ENCODE data around the gene MESP2.

MESP2 gene

DNA sequence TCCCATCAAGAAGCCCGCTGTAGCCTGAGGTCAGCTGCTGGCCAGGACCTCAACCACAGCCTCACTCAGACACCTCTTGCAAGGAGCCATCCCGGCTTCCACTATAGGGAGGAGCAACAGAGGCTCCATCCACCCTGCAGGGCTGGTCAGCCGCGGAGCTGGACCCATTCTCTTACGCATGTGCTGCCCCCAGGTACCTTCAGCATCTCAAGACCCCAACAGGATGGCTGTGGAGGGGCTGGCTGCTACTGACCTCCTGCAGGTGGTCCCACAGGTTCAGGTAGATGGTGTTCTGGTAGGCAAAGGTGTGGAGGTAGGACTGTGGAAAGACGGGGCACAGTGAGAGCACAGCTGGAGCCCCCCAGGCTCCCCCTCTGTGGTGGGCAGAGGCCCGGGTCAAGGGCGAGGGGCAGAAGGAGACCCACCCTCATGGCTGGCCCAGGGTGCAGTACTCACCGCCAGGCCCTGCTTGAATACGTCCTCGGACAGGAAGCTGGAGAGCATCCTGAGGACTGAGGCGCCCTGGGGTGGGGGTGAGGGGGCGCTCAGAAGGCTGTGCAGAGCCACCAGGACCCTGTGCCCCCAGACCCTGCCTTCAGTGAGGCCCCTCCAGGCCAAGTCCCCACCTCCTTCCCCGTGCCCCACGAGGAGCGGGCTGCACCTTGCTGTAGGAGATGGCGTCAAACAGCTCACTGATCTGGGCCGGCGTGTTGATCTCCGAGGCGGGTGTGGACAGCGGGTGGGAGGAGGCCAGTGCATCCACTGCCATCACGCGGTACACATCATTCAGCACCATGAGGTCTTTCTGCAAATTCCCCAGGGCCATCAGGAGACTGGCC lies 27.1 kb downstream of the MESP2 start:
- DNase-seq, result no peak

DNA sequence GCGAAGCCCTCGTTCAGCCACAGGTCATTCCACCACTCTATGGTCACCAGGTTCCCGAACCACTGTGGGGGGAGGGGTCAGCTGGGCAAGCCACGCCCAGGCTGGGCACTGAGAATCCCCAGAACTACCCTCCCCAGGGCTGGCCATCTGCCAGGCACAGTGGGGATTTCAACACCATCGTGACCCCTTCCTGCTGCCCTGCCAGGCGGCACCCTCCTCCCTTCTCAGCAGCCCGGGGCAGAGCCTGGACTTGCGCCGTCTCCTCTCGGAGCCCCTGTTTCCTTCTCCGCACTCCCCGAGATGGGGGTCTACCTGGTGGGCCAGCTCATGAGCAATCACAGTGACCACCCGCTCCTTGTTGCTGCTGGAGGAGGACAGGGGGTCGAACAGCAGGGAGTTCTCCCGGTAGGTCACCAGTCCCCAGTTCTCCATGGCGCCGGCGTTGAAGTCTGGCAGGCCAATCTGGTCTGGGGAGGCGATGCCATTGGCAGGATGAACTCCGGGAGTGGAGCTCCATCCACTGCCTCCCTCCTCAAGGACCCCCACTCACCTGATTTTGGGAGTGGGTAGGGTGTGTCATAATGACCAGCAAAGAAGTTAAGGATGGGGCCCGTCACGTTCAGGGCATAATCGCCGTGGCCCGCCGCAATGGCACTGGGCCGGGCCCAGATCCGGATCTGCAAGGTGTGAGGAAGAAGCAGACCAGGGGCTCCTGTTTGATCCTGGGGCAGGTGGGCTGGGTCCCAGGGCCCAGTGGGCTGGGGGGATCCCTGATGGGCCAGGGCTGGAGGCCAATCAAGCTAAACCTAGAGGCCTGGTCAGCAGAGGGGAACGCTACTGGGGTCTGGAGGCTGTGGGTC lies 28.0 kb downstream of the MESP2 start:
- no peak for DNase-seq

DNA sequence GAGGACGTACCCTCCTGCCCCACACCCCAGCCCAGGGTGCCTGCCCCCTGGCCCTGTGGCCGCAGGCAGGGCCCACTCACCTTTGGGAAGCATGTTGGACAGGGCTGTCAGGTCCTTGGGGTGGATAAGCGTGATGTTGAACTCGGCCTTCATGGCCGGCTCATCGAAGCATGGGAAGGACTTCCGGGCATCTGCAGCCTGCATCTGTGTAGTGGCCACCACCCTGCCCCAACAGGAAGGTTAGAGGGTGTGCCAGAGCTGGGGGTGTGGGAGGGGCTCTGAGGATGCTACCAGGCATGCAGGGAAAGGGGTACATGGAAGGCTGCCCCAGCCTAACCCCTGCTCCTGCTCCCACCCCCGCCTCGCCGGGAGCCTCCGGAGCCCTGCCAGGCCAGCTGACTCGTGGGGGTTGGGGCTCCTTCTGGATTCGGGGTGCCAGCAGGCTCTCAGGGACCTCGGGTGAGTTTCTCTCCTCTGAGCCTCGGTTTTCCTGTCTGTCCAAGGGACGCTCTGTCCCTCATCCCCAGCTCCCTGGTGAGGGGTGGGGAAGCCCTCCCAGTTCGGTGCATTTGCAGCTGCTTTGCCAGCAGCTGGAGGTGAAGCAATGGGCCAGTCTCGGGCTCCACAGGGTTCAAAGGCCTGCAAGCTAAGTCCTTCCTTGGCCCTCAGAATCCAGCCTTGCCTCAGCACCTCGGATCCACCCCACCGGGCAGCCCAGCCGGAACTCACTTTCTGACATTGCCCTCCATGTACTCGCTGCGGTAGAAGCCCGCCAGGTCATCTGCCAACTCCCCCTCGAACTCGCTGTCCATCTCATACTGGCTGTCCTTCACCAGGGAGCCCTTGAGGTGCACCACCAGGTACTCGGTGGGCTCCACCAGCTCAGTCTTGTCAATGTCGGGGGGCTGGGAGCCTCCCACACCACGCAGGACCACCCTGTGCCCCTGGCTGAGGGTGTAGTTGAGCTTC lies 29.4 kb downstream of the MESP2 start:
- DNase-seq, result no peak

DNA sequence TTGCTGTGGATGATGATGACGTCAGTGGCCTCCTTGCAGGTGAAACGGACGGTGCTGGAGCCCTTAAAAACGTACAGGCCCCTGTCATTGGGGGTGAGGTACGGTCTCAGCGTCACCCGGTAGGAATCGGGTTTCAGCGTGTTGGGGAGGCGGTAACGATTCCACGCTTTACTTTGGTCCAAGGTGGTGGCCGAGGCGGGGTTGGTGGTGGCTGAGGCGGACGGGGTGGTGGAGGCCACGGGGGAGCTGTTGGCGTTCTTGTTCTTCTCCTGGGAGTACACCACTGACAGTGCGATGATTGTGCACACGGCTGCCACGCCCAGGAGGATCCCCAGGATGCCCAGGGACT lies 30.1 kb downstream of the MESP2 start:
- DNase-seq, result no peak

DNA sequence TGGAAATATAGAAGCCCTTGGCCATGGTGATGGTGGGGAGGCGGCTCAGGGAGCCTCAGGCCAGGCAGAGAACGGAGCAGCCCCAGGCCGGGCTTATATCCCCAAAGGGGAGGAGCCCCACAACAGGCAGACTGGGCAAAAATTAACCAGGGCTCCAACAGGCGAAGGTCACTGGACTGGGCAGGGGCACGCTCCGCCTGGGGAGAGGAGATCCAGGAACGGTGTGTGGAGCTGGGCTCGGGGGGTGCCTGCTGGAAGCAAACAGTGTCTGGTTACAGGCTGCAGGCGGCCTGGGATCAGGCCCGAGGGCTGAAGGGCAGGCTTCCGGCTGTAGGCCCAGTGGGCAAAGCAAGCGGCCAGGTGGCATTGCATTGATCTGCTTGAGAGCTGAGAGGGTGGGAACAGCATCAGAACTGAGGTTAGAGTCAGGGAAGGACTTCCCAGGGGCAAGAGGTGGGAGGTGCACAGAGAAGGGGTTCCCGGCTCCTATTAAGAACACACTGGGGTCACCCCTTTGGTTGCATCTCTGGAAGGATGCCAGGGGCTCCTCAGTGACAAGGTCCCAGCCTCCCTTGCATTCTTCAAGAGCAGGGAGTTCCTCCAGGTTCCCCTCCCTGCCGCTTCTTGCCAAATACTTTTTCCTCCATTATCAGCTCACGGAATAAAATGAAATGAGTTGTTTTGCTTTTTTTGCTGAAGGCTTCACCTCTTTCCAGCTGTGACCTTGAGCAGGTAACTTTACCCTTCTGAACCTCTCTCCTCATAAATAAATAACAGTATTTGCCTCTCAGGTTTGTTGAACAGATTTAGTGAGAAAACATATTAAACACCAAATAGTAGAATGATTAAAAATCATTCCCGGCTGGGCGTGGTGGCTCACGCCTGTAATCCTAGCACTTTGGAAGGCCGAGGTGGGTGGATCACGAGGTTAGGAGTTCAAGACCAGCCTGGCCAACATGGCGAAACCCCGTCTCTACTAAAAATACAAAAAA lies 30.7 kb downstream of the MESP2 start:
- DNase-seq, result no peak

DNA sequence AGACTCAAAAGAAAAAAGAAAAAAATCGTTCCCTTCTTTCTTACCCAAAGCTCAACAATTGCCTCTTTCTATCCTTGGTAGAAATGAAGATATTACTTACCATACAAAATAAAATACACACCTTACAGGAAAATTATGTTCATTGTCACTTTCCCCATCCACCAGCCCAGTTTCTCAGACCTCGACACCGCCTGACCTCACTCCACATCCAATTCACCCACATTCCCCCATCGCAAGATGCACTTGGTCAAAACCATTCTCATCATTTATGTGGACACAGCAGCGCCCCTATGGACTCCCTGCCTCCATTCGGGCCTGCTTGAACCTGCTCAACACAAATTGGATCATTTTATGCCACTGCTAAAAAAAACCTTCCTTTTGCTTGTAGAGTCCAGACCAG lies 31.6 kb downstream of the MESP2 start:
- DNase-seq, result no peak

DNA sequence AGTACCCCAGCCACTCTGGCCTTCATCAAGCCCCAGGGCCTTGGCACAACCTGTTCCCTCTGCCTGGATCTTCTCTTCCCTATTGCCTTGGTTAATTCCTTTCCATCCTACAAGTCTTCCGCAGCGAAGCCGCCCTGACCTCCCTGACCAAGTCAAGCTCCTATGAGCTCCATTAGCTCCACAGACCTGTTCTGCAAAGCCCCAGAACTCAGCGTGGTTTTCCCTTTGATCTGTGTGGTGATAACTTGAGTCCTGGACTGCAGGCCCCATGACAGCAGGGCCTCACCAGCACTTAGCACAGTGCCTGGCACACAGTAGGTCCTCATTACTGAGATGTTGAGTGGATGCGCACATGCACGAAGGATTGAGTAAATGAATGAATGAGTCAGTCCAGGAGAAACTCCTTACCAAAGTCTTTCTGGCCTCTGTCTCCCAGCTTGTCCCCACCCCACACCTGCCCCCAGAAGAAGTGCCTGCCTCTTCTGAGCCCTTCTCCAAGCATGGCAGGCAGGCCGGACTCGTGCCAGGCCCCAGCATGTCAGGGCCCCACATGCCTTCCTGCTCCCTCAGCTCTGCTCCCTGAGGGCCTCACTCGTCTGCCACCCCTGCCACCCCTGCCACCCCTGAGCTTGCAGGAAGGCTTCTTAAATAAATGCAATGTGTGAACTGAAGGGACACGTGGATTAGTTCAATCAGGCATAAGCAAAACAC lies 32.2 kb downstream of the MESP2 start:
- DNase-seq, result no peak

DNA sequence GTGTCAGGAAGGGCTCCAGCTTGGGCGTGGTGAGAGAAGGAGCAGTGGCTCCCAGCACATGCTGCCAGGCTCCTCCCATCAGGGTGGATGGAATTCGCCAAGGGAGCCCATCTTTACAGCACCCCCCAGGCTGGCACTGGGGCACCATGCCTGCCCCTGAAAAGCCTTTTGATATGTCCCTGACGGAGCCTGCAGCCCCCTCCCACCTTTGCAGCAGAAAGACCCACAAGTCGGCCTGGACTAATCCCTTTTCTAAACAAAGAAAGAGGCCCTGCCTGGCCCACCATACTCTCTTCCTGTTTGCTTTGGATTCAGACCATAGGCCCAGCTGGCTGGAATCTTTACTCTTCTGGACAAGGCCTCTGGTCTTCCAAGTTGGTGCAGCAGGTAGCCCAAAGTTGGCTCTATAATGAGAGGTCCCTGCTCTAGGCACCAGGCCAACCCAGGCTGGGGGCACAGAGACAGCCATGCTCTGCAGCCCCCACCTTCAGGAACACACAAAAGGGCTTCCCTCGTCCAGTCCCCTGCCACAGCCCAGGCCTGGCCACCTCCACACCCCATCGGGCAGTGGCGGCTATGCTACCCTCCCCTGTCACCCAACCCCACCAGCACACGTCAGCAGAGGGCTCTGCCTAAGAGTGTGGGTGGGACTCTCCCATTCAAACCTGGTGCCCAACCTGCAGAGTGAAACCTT lies 33.1 kb downstream of the MESP2 start:
- no peak for DNase-seq

DNA sequence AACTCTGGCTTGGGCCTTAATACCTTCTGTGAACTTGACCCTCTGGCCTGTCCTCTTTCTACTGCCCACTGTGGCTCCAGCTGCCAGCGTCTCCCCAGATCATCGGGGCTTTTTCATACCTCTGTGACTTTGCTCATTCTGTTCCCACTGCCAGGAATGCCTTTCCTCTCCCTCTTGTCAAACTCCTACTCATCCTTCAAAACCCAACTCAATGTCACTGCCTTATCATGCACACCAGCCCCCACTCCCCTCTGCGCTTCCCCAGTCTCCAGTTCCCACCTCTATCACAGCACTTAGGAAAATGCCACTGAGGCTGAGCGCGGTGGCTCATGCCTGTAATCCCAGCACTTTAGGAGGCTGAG lies 33.6 kb downstream of the MESP2 start:
- DNase-seq, result no peak

DNA sequence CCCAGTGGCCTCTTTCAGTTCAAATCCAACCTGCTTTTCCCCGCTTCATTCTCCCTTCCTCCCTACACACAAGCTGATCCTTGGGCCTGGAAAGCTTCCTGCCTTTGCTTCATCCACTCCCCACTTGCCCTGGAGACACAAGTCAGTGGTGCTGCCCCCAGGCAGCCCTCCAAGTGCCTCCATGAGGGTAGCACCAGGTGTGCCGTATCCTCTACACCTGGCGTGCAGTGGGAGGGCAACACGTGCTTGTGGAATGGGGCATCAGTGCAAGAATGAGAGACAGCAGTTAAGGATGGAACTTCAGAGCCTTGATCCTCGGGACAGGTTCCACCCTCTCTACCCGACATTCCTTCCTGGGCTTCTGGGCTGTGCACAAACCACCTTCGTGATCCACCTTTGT lies 34.7 kb downstream of the MESP2 start:
- no peak for DNase-seq

DNA sequence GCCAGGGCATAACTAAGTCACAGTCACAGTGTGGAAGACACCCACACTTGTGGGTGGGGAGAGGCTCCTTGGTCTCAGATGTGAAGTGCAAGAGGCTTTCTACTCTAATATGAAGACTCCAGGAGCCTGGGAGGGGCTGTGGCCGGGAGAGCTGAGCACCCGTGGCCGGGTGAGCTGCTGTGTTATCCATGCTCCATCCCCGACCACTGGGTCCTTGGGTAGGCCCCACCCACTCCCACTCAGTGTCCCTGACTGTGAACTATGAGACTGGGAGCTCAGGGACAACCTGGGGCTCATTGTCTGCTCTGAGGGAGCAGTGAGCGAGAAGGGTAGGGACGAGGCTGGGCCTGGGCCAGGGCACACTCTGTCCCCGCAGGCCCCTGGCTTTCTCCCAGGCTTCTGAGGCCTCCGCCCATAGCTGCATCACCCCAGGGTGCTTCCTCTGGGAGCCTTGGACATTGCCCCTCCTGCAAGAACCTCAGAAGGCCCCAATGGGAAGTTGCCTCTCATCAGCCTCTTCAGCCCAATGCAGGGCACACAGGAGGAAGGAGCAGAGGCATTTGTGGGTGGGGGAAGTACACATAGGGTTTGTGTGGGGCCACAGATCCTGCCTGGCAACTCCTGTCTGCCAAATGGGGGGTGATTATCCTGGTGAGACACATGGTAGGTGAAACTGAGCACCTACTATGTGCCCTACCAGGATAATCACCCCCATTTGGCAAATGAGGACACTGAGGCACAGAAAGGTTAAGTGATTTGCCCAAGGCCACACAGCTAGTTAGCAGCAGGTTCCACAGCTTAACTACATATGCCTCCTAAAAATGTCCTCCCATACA lies 36.1 kb downstream of the MESP2 start:
- no peak for DNase-seq

DNA sequence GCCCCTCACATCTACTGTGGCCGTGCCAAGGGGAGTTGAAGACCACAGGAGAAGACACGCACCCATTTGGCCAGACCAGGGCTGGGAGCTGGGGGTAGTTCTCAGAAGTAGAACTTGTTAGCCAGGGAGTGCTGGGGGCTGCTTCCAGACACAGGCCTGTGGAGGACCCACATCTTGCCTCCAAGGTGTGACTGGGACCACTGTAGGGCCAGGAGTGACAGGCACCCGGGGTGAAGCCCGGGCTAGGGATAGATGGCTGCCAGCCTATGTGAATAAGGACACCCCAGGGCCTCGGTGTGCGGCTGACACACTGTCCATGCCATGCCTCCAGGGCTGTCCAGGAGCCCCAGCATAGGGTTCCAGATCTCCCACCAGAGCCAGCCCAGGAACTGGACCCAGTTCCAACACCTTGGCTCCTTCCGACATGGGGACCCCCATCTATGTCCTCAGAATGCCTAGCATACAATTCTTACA lies 36.8 kb downstream of the MESP2 start:
- DNase-seq, result no peak

DNA sequence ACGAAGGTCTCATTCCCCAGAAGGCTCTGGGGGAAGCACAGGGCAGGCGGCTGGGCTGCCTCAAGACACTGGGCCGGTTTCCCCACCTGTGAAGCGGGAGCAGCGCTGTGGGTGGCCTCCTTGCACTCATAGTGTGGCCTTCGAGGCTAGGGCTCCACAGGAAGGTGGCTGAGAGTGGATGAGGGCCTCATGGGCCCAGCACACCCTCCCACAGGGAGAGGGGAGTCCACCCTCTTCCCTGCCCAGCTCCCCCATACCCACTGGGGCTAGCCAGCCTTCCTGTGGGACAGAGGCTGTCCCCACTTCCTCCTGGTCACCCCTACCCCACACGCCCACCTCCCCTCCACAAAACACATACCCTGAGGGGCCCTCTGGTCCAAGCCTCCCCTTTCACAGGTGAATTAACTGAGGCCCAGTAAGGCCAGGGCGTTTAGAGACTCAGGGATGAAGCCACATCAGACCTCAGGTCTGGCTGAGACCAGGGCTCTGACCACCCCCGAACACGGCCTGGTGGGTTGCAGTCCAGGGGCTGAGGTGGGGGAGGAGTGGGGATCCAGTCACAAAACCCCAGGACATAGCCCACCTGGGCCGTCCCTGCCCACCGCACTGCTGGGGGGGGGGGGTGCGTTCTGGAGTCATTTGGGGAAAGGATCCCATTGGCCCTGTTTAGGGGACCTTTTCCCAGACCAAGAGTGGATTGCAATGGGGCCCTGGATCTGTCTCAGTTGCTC lies 37.4 kb downstream of the MESP2 start:
- no peak for DNase-seq

DNA sequence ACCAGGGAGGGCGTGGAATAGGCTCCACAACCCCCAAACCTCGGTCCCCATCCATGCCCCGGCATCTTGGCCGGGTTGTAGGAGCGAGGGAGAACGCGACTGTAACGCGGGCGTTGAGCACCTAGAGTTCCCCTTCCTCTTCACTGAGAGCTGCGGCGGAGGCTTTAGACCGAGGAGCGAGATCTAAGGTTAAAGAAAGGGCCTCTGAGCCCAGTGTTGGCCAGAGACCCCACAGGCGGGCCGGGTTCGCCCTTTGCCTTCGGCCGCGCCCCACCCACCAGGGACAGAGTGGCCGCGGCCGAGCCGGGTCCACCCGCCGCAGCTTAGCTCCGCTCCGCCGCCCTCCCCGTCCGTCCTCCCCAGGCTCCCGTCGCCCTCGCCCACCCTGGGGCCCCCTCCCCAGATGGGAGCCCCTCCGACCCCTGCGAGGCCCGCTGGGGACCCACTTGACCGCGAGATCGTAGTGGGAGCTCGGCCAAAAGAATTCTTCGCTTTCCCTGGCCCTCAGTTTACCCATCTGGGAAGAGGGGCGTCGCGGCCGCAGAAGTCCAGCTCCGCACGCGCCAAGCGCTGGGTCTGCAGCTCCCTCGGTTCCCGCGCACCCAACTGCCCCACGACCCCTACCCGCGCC lies 38.1 kb downstream of the MESP2 start:
- peak; percentile 31 for DNase-seq

DNA sequence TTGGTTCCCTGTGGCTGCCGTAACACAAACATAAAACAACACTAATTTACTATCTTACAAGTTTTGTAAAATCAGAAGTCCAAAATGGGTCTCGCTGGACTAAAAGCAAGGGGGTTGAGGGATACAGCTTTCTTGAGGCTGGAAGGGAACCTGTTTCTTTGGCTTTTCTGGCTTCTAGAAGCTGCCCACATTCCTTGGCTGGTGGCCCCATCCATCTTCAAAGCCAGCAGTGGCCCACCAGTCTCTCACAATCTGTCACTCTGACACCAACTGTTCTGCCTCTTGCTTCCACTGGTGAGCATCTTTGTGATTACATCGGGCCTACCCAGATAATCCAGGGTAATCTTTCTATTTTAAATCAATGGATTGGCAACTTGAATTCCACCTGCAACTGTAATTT lies 39.6 kb downstream of the MESP2 start:
- DNase-seq, result no peak

DNA sequence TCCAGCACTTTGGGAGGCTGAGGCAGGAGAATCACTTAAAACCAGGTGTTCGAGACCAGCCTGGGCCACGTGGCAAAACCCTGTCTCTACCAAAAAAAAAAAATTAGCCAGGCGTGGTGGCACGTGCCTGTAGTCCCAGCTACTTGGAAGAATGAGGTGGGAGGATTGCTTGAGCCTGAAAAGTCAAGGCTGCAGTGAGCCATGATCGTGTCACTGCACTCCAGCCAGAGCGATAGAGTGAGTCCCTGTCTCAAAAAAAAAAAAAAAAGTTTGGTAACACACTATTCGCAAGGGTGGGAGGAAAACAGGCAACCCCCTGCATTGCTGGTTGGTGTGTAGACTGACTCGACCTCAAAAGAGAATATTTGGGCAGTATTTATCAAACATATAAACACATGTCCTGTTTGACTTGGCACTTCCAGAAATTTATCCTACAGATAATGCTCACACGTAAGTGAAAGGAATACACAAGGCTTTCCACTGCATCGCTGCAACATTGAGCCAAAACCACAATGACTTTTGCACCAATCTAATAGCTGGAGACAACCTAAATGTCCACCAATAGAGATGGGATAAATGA lies 41.7 kb downstream of the MESP2 start:
- no peak for DNase-seq

DNA sequence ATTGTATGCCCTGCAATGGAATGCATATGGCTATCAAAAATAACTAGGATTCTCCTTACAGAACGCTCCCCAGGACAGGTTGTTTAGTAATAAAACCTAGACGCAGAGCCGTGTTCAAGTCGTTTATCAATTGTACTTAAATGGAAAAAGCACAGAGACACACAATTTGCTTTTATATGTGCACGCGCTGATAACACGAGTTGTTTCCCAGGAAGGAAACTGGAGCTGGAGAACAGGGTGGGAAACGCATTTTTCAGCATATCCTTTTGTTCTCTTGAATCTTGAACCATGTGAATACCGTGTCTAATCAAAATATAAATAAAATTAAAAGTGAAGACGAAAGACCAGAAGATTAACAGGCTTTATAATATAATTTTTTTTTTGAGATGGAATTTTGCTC lies 42.2 kb downstream of the MESP2 start:
- no peak for DNase-seq
